Measurements from ENCODE around the gene GNB1L.

DNA sequence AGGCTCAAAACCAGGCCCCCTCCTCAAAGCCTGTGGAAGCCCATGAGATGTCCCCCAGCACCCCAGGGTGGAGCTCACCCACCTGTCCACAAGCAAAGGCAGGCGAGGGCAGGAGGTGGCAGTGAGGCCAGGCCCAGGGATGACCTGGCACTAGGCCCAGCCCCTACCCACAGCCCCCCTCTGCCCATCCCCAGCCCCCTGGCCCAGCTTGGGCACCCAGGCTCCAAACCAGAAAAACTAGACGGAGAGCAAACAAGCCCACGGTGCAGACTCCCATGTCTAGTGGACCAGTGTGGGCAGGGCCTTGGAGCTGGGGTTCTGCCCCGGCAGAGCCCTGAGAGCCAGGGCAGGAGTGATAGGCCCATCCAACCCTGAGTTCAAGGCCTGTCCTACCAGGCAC, 111.0 kb downstream of the GNB1L start:
- TF ChIP-seq, protein P1, sequence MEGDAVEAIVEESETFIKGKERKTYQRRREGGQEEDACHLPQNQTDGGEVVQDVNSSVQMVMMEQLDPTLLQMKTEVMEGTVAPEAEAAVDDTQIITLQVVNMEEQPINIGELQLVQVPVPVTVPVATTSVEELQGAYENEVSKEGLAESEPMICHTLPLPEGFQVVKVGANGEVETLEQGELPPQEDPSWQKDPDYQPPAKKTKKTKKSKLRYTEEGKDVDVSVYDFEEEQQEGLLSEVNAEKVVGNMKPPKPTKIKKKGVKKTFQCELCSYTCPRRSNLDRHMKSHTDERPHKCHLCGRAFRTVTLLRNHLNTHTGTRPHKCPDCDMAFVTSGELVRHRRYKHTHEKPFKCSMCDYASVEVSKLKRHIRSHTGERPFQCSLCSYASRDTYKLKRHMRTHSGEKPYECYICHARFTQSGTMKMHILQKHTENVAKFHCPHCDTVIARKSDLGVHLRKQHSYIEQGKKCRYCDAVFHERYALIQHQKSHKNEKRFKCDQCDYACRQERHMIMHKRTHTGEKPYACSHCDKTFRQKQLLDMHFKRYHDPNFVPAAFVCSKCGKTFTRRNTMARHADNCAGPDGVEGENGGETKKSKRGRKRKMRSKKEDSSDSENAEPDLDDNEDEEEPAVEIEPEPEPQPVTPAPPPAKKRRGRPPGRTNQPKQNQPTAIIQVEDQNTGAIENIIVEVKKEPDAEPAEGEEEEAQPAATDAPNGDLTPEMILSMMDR (IDR thresholded peaks at IDR 0.05), result no peak
- TF ChIP-seq POLR2A (IDR thresholded peaks at IDR 0.05), result no peak

Data from prostate gland (tissue), 2 donors.